ENCODE results near the gene ATG2B. TPM values are rescaled to one million over a fixed set of nuclear protein-coding genes. Genes with fewer than 3 reads are reported as not detected.
"Not testable (repeated sequence)": the region's sequence is repeated elsewhere in the genome, so short reads cannot be mapped to it uniquely, and the experiment has no call there.

Gene ATG2B
- total RNA-seq, 4 donors from 2014 or later: 17.1 to 56.6 (median 41.6) TPM

GRCh38 chr14:96247031-96247430, 116.1 kb downstream of the ATG2B start:
- TF ChIP-seq CTCF (IDR thresholded peaks at IDR 0.05) (no peak), POLR2A (IDR thresholded peaks at IDR 0.05) (no peak)
- no peaks in the 10 kb centered on the region for H3K9me3 ChIP-seq
- intact Hi-C loops (cut with DNase I; ENCODE audit: low total_unique reads): no loop called here
- H3K36me3 ChIP-seq: no peaks in the 10 kb centered on the region
- no peak overlapping the region for H3K4me3 ChIP-seq
- H3K4me1 ChIP-seq: no peaks in the 10 kb centered on the region
- no peak for DNase-seq
- H3K27ac ChIP-seq: no peak overlapping the region
- no peaks in the 10 kb centered on the region for H3K27me3 ChIP-seq

GRCh38 chr14:96246539-96246847, 116.6 kb downstream of the ATG2B start:
- intact Hi-C loops (cut with DNase I; ENCODE audit: low total_unique reads): no loop called here
- H3K36me3 ChIP-seq: no peaks in the 10 kb centered on the region
- H3K9me3 ChIP-seq: no peaks in the 10 kb centered on the region
- no peak overlapping the region for H3K27ac ChIP-seq
- no peak overlapping the region for H3K4me3 ChIP-seq
- no peaks in the 10 kb centered on the region for H3K27me3 ChIP-seq
- no peaks in the 10 kb centered on the region for H3K4me1 ChIP-seq
- TF ChIP-seq CTCF (IDR thresholded peaks at IDR 0.05): no peak
- TF ChIP-seq POLR2A (IDR thresholded peaks at IDR 0.05): no peak
- peak in 1 of 2 donors; percentile 50 for DNase-seq

- Histone ChIP-seq H3K27ac (no peak overlapping the region), H3K4me3 (no peak overlapping the region), H3K27me3 (no peaks in the 10 kb centered on the region), H3K36me3 (no peaks in the 10 kb centered on the region), H3K9me3 (no peaks in the 10 kb centered on the region), H3K4me1 (no peaks in the 10 kb centered on the region)
- intact Hi-C loops (cut with DNase I; ENCODE audit: low total_unique reads): no loop called here
- DNase-seq: no peak
- no peak for TF ChIP-seq CTCF (IDR thresholded peaks at IDR 0.05)
- no peak for TF ChIP-seq POLR2A (IDR thresholded peaks at IDR 0.05)
Measured at GRCh38 chr14:96245710-96246538, 117.2 kb downstream of the ATG2B start.

- H3K9me3 ChIP-seq; H3K27ac ChIP-seq; H3K4me3 ChIP-seq; intact Hi-C loops (cut with DNase I; ENCODE audit: low total_unique reads); H3K36me3 ChIP-seq; H3K27me3 ChIP-seq; H3K4me1 ChIP-seq; DNase-seq: not testable (repeated sequence)
Measured at GRCh38 chr14:96245074-96245473, 118.1 kb downstream of the ATG2B start.

DNA sequence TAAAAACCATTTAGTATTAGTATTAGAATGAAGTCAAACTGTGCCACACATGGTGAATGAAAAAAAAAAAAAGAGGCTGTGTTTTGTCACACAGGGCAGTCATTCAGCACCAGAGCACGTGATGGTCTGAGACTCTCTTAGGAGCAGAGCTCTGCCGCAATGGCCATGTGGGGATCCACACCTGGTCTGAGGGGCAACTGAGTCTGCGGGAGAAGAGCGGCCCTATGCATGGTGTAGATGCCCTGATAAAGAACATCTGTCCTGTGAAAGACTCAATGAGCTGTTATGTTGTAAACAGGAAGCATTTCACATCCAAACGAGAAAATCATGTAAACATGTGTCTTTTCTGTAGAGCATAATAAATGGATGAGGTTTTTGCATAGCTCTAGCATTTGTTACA, 119.4 kb downstream of the ATG2B start:
- Histone ChIP-seq H3K9me3 (no peaks in the 10 kb centered on the region), H3K36me3 (no peaks in the 10 kb centered on the region), H3K27me3 (no peaks in the 10 kb centered on the region), H3K4me1 (no peaks in the 10 kb centered on the region), H3K4me3 (no peak overlapping the region), H3K27ac (no peak overlapping the region)
- DNase-seq: no peak
- intact Hi-C loops (cut with DNase I; ENCODE audit: low total_unique reads): no loop called here
- TF ChIP-seq POLR2A (IDR thresholded peaks at IDR 0.05): no peak
- no peak for TF ChIP-seq CTCF (IDR thresholded peaks at IDR 0.05)

DNA sequence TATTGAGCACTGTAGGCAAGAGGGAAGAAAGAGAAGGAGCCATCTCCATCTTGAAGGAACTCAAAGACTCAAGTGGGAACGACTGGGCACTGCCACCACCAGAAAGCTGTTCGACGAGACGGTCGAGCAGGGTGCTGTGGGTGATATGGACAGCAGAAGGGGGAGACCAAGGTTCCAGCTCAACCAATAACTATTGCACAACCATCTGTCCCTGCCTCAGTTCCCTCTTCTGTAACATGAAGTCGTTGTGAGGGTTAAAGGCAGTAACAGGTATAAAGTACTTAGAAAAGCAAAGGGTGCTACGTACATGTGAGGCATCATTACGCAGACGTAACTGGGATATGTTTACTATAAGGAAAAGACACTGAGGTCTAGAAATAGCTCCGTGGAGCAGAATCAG, 121.0 kb downstream of the ATG2B start:
- H3K4me3 ChIP-seq: no peak overlapping the region
- no peaks in the 10 kb centered on the region for H3K27me3 ChIP-seq
- no peaks in the 10 kb centered on the region for H3K36me3 ChIP-seq
- H3K27ac ChIP-seq: no peak overlapping the region
- no peaks in the 10 kb centered on the region for H3K4me1 ChIP-seq
- intact Hi-C loops (cut with DNase I; ENCODE audit: low total_unique reads): no loop called here
- H3K9me3 ChIP-seq: no peaks in the 10 kb centered on the region
- TF ChIP-seq CTCF (IDR thresholded peaks at IDR 0.05): no peak
- no peak for TF ChIP-seq POLR2A (IDR thresholded peaks at IDR 0.05)
- no peak for DNase-seq
